Psoas muscle (tissue), 8 donors: ENCODE data around the gene ASPSCR1. TPM values are rescaled to one million over a fixed set of nuclear protein-coding genes. Genes with fewer than 3 reads are reported as not detected.

ENCODE experiments used
- ATAC-seq, 4 donors: fragments of 200-7000 bp; cut with Tn5 transposase; one replicate each; pipeline ENCODE4 v1.9.1; 2020; ENCODE audit warnings: moderate library complexity in 3 of 4, mild to moderate bottlenecking in 2 of 4
- DNase-seq, 2 donors: peaks; one replicate each; pipeline ENCODE4 v3.0.0-alpha.2; 2020
- H3K27ac ChIP-seq: fragments of 200-600 bp; one replicate; pipeline ENCODE4 v1.8.0; 2022
- H3K27me3 ChIP-seq, 3 donors: fragments of 200-600 bp in 1 of 3; one replicate each; pipeline versions ENCODE4 v1.6.1 to v1.8.0; 2013 to 2022; ENCODE audit warnings: low read length in 2 of 3, mild to moderate bottlenecking in 2 of 3, moderate library complexity in 1 of 3; ENCODE audit not compliant: insufficient read depth in 3 of 3
- H3K36me3 ChIP-seq, 2 donors: fragments of 200-600 bp in 1 of 2; one replicate each; pipeline versions ENCODE4 v1.6.1 to v1.8.0; 2013 to 2022; ENCODE audit warnings: low read depth in 1 of 2, mild to moderate bottlenecking in 1 of 2, moderate library complexity in 1 of 2; ENCODE audit not compliant: insufficient read depth in 1 of 2
- H3K4me1 ChIP-seq: fragments of 200-600 bp; one replicate; pipeline ENCODE4 v1.8.0; 2022
- H3K4me3 ChIP-seq: fragments of 200-600 bp; one replicate; pipeline ENCODE4 v1.8.0; 2022; ENCODE audit warnings: mild to moderate bottlenecking
- H3K9me3 ChIP-seq: fragments of 200-600 bp; one replicate; pipeline ENCODE4 v1.8.0; 2022
- WGBS, 3 donors: extraction: QIAGEN DNeasy Blood & Tissue Kit; methylation state at CpG; one replicate each; pipeline versions ENCODE4 v1.1.6 to v1.1.7; 2013; 5-methylcytosine and 5-hydroxymethylcytosine counted together
- intact Hi-C, 2 donors: fragments of 100-400 bp; cut with DNase I; formaldehyde crosslinking; loops; one replicate each; pipeline versions ENCODE4 v1.11.0 to v1.14.2; 2022
- polyA plus RNA-seq, 3 donors: library from polyadenylated mRNA; stranded (reverse); fragments of 200-250 nt; gene quantifications; one replicate each; pipeline ENCODE4 v1.2.3, GENCODE V29; 2013
- total RNA-seq, 4 donors: library from RNA; stranded (reverse); fragmentation: NEBNext Ultra II Directional in 2 of 4; extraction: Animal tissue kit (Norgen Biotek cat#: 25700) in 2 of 4; gene quantifications; one replicate each; pipeline versions ENCODE4 v1.2.1 to v1.2.4, GENCODE V29; 2021 to 2023
- TF ChIP-seq, protein P1 (sequence below): fragments of 200-600 bp; IDR thresholded peaks from one replicate; pipeline ENCODE4 v1.8.0; 2022; ENCODE audit warnings: antibody characterized with exemption
- donor health status: healthy with polysubstance abuse.
- donor health status: DM: no; HTN: no; CAD: no; lungs with moderate emphysema.
- donor health status: Bipolar disorder and iron deficiency.
- donor health status: healthy.
- donor health status: DM: yes; HTN: yes; CAD: no.
- donor health status: DM: no; HTN: no; CAD: no.
- donor health status: DM: no; HTN: no; CAD: no.
- donor health status: DM: yes; HTN: yes; CAD: no.

ASPSCR1 gene
- total and polyA plus RNA-seq, 7 donors: 27.7 to 37.4 (median 33.0) TPM

- TF ChIP-seq, protein P1, sequence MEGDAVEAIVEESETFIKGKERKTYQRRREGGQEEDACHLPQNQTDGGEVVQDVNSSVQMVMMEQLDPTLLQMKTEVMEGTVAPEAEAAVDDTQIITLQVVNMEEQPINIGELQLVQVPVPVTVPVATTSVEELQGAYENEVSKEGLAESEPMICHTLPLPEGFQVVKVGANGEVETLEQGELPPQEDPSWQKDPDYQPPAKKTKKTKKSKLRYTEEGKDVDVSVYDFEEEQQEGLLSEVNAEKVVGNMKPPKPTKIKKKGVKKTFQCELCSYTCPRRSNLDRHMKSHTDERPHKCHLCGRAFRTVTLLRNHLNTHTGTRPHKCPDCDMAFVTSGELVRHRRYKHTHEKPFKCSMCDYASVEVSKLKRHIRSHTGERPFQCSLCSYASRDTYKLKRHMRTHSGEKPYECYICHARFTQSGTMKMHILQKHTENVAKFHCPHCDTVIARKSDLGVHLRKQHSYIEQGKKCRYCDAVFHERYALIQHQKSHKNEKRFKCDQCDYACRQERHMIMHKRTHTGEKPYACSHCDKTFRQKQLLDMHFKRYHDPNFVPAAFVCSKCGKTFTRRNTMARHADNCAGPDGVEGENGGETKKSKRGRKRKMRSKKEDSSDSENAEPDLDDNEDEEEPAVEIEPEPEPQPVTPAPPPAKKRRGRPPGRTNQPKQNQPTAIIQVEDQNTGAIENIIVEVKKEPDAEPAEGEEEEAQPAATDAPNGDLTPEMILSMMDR: no peak
- intact Hi-C loops: loop anchor here (5.0 kb wide), 2 partner anchors 33 to 38 kb away; partner anchors contain the start of gene NOTUM (in 1 of the 2)
- WGBS, 3 donors: 74 to 87% (median 78%) methylated on average over 36 of the region's 36 CpGs
Measured at GRCh38 chr17:81999976-82000802, 22.8 kb downstream of the ASPSCR1 start.

GRCh38 chr17:82000803-82001570, 23.6 kb downstream of the ASPSCR1 start:
- ATAC-seq (peak; percentile 72 to 85 (median 77)), DNase-seq (peak in 1 of 2 donors; percentile 87)
- H3K4me1 ChIP-seq: peaks cover 68% of the 10 kb centered on the region
- TF ChIP-seq, protein P1: no peak
- WGBS, 3 donors: 36 to 67% (median 52%) methylated on average over 22 to 32 of the region's 32 CpGs
- no peaks in the 10 kb centered on the region for H3K9me3 ChIP-seq
- peaks cover 0 to 11% of the 10 kb centered on the region in 2 donors for H3K36me3 ChIP-seq
- no peak overlapping the region for H3K4me3 ChIP-seq
- no peaks in the 10 kb centered on the region for H3K27me3 ChIP-seq
- peak overlapping the region; percentile 75 for H3K27ac ChIP-seq
- intact Hi-C loops: loop anchor here (5.0 kb wide), 2 partner anchors 34 to 39 kb away; partner anchors contain the start of gene NOTUM (in 1 of the 2)

More at GRCh38 chr17:81999976-82000802, 22.8 kb downstream of the ASPSCR1 start:
- DNase-seq: no peak
- Histone ChIP-seq H3K9me3 (no peaks in the 10 kb centered on the region), H3K4me3 (no peak overlapping the region), H3K4me1 (peaks cover 62% of the 10 kb centered on the region), H3K27me3 (no peaks in the 10 kb centered on the region), H3K36me3 (peaks cover 0 to 13% of the 10 kb centered on the region in 2 donors), H3K27ac (peak overlapping the region; percentile 75)
- no peak for ATAC-seq

GRCh38 chr17:82001571-82002056, 24.2 kb downstream of the ASPSCR1 start:
- intact Hi-C loops: loop anchor here (5.0 kb wide), 2 partner anchors 34 to 39 kb away; partner anchors contain the start of gene NOTUM (in 1 of the 2)
- no peaks in the 10 kb centered on the region for H3K27me3 ChIP-seq
- H3K9me3 ChIP-seq: no peaks in the 10 kb centered on the region
- peaks cover 68% of the 10 kb centered on the region for H3K4me1 ChIP-seq
- H3K4me3 ChIP-seq: no peak overlapping the region
- DNase-seq (no peak), ATAC-seq (peak in 3 of 4 donors; percentile 25 to 43 (median 36))
- H3K27ac ChIP-seq: peak overlapping the region; percentile 75
- TF ChIP-seq, protein P1: no peak
- WGBS, 3 donors: 27 to 46% (median 31%) methylated on average over 17 of the region's 17 CpGs
- H3K36me3 ChIP-seq: peaks cover 0 to 5% of the 10 kb centered on the region in 2 donors

- peaks cover 61% of the 10 kb centered on the region for H3K4me1 ChIP-seq
- TF ChIP-seq, protein P1: no peak
- peak; percentile 88 to 89 for DNase-seq
- no peaks in the 10 kb centered on the region for H3K27me3 ChIP-seq
- H3K9me3 ChIP-seq: no peaks in the 10 kb centered on the region
- intact Hi-C loops: loop anchor here (5.0 kb wide), 2 partner anchors 36 to 41 kb away; partner anchors contain the start of gene NOTUM (in 1 of the 2)
- WGBS, 3 donors: 41 to 57% (median 47%) methylated on average over 51 to 53 of the region's 53 CpGs
- H3K27ac ChIP-seq: peak overlapping the region; percentile 58
- no peak overlapping the region for H3K4me3 ChIP-seq
- peak; percentile 72 to 85 (median 78) for ATAC-seq
- H3K36me3 ChIP-seq: no peaks in the 10 kb centered on the region
Measured at GRCh38 chr17:82003411-82004381, 26.3 kb downstream of the ASPSCR1 start.
